ENCODE results near the gene AUTS2. TPM values are rescaled to one million over a fixed set of nuclear protein-coding genes. Genes with fewer than 3 reads are reported as not detected.

Gene AUTS2
- total and polyA plus RNA-seq, 9 of the 15 experiments (the other 6 are each of a cell fraction or from before 2014, with no cell fraction given) = 0.58 TPM; not detected in 8

DNA sequence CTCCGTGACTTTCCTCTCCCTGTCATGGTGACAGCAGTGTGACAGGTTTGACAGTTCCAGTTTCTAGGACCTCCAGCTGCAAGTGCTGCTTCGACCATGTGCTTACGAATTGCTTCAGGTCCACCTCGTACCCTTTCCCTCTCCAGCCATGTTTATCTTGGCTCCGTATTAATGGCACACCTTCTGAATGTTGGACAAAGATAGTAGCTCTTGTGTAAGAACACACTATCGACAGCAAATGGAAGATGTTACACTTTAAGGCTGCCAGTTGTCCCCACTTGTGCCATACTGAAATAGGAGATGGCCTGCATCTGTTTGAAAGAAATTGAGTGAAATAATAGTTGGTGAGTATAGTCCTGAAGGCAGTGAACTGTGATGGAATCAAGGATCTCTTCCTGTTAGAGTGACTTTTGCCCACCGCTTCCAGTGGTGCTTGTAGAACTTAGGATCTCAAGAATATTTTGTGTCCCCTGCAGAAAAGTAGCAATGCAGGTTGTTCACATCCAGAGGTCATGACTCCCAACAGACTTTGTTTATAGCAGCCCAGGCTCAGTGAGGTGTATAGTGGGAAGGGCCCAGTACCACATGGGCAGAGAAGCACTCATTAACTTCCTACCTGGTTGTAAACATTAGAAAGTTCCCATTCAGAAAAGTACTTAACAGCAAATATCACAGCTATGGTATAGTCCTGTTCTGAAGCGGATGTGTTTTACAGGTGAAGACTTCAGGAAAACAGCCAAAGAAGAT, 904.0 kb downstream of the AUTS2 start (continued):
- no peak for TF ChIP-seq MAFG (tag; conservative IDR thresholded peaks at IDR 0.05)

DNA sequence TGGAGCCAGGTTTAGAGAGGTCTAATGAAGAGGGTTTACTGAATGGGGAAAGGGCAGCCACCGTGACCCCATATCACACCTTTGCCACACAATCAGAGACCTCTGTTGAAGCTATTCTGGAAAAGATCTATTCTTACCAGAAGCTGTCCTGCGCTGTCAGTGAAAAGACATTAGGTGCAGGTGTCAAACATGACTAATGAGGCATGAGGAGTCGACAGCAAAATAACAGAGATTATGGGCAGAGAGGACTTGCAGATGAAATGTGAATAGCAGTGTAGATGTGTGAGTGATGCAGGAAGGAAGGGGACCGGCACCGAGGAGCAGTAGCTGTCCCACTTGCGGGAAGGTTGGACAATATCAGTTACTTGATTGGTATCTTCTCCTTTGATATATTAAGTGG, 906.0 kb downstream of the AUTS2 start:
- WGBS (ENCODE audit: insufficient coverage, low coverage, missing lambda C conversion rate) = 2% methylated on average over 6 of the region's 6 CpGs
- Histone ChIP-seq H4K20me1 (replicated peaks; ENCODE audit: control insufficient read depth, insufficient read depth, low read length) (no peaks in the 10 kb centered on the region; the same call in 1 of the 2 replicates), H3K27me3 (ENCODE audit: control insufficient read depth in 2 of 2, insufficient read depth in 2 of 2, low read length in 2 of 2) (peaks cover 2 to 6% of the 10 kb centered on the region in 2 experiments; a peak in 1 of 5 replicates), H3K4me2 (ENCODE audit: insufficient read depth, low read length) (no peak overlapping the region), H3K9me1 (ENCODE audit: control insufficient read depth, insufficient read depth, low read length) (no peaks in the 10 kb centered on the region), H3K4me3 (no peak overlapping the region), H2AFZ (ENCODE audit: low read depth, low read length) (no peak overlapping the region), H3K9ac (ENCODE audit: insufficient read depth in 1 of 2, low read depth in 2 of 2, low read length in 2 of 2) (no peak overlapping the region), H3K9me3 (replicated peaks; ENCODE audit: control insufficient read depth, insufficient read depth, low read depth, low read length) (no peaks in the 10 kb centered on the region), H3K79me2 (ENCODE audit: control insufficient read depth, insufficient read depth, low read length) (no peaks in the 10 kb centered on the region), H3K36me3 (ENCODE audit: control insufficient read depth, insufficient read depth, low read length) (no peaks in the 10 kb centered on the region), H3K4me1 (replicated peaks in 1 of 2; ENCODE audit: control insufficient read depth in 2 of 2, insufficient read depth in 2 of 2, low read length in 2 of 2) (no peaks in the 10 kb centered on the region), H3K27ac (ENCODE audit: extremely low read depth, low read depth, low read length) (no peak overlapping the region)
- CTCF ChIA-PET (ENCODE audit: low intra/inter-chr PET ratio) = no interaction called here
- no peak for ATAC-seq
- no peak for DNase-seq (ENCODE audit: extremely low read depth in 1 of 4, low spot score in 3 of 4)
- POLR2A ChIA-PET = no interaction called here
- no peak for FAIRE-seq
- no TSS peak for BruUV-seq (replicated peaks)
- intact Hi-C loops (cut with micrococcal nuclease) (no loop called here), in situ Hi-C loops (cut with MboI) (no loop called here)
- TF ChIP-seq, protein P1, sequence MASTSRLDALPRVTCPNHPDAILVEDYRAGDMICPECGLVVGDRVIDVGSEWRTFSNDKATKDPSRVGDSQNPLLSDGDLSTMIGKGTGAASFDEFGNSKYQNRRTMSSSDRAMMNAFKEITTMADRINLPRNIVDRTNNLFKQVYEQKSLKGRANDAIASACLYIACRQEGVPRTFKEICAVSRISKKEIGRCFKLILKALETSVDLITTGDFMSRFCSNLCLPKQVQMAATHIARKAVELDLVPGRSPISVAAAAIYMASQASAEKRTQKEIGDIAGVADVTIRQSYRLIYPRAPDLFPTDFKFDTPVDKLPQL (IDR thresholded peaks at IDR 0.05; ENCODE audit: extremely low read depth, insufficient read length) = no peak
- TF ChIP-seq KLF6 (CRISPR knock-in tag; IDR thresholded peaks at IDR 0.05; ENCODE audit: borderline replicate concordance) = no peak
- no peak for TF ChIP-seq ZNF41 (CRISPR knock-in tag; conservative IDR thresholded peaks at IDR 0.05)
- TF ChIP-seq FOXK2 (conservative IDR thresholded peaks at IDR 0.05 in 1 of 2, IDR thresholded peaks at IDR 0.05 in 1 of 2; ENCODE audit: low read depth in 2 of 2) = no peak
